OCI-LY1 (cell line): ENCODE data around the gene ETV6.

Experiments
- CTCF ChIP-seq: fragments of 200-600 bp; sonication (generic), shearing (Covaris generic); IDR thresholded peaks from 2 replicates; pipeline ENCODE4 v1.5.1; 2017; ENCODE audit warnings: mild to moderate bottlenecking, antibody characterized with exemption, low read length, moderate library complexity, mixed read lengths
- EZH2 ChIP-seq: fragments of 200-600 bp; sonication (generic), shearing (Covaris generic); IDR thresholded peaks from 2 replicates; pipeline ENCODE4 v1.8.0; 2017; ENCODE audit warnings: borderline replicate concordance, mixed run types, mild to moderate bottlenecking, antibody characterized with exemption, low read length, moderate library complexity, mixed read lengths

- no peak for TF ChIP-seq CTCF
- TF ChIP-seq EZH2 = no peak
Measured at GRCh38 chr12:11707535-11707934, 58.1 kb downstream of the ETV6 start.
